Measurements from ENCODE around the gene NFYC.

Gene NFYC

DNA sequence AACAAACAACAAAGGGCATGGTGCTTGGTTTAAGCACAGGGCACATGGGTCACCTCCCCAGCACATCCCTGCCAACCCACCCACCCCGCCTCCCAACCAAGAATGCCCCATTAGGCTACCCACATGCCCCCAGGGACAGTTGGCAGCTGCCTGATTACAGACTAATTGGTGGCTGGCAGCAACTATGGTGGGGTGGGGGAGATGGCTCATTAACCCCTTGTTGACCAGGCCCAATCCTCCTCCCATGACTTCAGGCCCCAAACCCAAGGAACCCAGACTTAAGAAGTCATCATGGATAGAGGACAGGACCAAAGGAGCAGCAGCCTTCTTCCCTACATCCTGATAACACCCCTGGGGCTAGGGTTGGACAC is 27.4 kb upstream of the NFYC start:
- POLR2A ChIA-PET, result no interaction called here
- TF ChIP-seq CTCF (IDR thresholded peaks at IDR 0.05; ENCODE audit: control extremely low read depth, extremely low read depth, low read depth, missing control alignments), result no peak
- CTCF ChIA-PET, result interaction anchor here (1.0 to 2.6 kb wide), 2 partner anchors 9 to 24 kb away, joined by 3 to 4 read pairs; no protein-coding TSS in a partner anchor
- DNase-seq (ENCODE audit: extremely low spot score), result no peak

GRCh38 chr1:40664791-40665190 is 26.7 kb upstream of the NFYC start:
- DNase-seq (ENCODE audit: extremely low spot score), result no peak
- TF ChIP-seq CTCF (IDR thresholded peaks at IDR 0.05; ENCODE audit: control extremely low read depth, extremely low read depth, low read depth, missing control alignments), result no peak
- CTCF ChIA-PET, result interaction anchor here (0.9 to 2.6 kb wide), 8 partner anchors 9 to 109 kb away, joined by 3 to 4 read pairs (median 4); no protein-coding TSS in a partner anchor
- POLR2A ChIA-PET, result no interaction called here

- ChIA-PET POLR2A (no interaction called here), CTCF (interaction anchor here (0.9 to 4.9 kb wide), 8 partner anchors 9 to 109 kb away, joined by 3 to 34 read pairs (median 4); partner anchors contain the start of gene NFYC)
- peak; percentile 39 for TF ChIP-seq CTCF (IDR thresholded peaks at IDR 0.05; ENCODE audit: control extremely low read depth, extremely low read depth, low read depth, missing control alignments)
- peak; percentile 97 for DNase-seq (ENCODE audit: extremely low spot score)
Measured at GRCh38 chr1:40665335-40666171, 26.0 kb upstream of the NFYC start, which contains the start of gene RIMS3. TSS of gene RIMS3 (minus strand) at chr1:40665682. CDS start at chr1:40641925, 23,757 bp downstream.

DNA sequence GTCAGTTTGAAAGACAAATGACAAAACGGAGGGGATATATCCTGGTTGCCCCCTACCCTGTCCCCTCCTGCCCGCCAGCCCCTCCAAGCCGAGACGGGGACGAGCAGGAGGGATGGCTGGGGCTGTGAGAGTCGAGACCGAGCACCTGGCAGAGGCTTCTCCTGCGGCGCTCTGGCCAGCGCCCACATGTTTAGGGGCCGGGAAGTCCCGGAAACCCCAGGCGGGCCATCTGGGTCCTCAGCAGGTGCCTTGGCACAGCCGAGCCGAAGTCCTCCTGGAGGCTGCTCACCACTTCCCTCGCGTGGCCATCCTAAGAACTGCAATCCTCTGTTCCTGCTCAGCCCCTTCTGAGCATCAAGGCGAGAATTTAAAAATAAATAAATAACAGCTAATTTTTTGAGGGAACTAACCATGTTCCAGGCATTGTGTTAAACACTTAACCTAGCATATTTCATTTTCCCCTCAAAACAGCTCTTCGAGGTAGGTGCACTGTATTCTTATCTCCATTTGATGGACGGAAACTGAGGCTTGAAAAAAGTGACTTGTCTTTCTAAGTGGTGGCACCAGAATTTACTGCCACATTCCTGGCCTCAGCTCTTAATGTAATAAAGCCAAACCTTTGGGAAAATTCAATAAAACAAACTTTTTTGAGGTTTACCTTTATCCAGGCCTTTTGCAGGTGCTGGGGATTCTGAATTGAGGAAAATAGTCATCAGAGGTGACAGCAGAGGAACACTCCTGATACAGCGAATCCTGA is 22.6 kb upstream of the NFYC start:
- POLR2A ChIA-PET, result no interaction called here
- TF ChIP-seq CTCF (IDR thresholded peaks at IDR 0.05; ENCODE audit: control extremely low read depth, extremely low read depth, low read depth, missing control alignments), result peak; percentile 93
- DNase-seq (ENCODE audit: extremely low spot score), result peak; percentile 89
- CTCF ChIA-PET, result interaction anchor here (0.6 to 4.9 kb wide), 32 partner anchors 9 to 525 kb away, joined by 3 to 34 read pairs (median 4); partner anchors contain the start of gene NFYC

- TF ChIP-seq CTCF (IDR thresholded peaks at IDR 0.05; ENCODE audit: control extremely low read depth, extremely low read depth, low read depth, missing control alignments), result no peak
- CTCF ChIA-PET, result interaction anchor here (1.0 to 2.2 kb wide), 4 partner anchors 9 to 530 kb away, joined by 3 to 9 read pairs (median 3); no protein-coding TSS in a partner anchor
- POLR2A ChIA-PET, result no interaction called here
- no peak for DNase-seq (ENCODE audit: extremely low spot score)
Measured at GRCh38 chr1:40673452-40673851, 18.1 kb upstream of the NFYC start.

DNA sequence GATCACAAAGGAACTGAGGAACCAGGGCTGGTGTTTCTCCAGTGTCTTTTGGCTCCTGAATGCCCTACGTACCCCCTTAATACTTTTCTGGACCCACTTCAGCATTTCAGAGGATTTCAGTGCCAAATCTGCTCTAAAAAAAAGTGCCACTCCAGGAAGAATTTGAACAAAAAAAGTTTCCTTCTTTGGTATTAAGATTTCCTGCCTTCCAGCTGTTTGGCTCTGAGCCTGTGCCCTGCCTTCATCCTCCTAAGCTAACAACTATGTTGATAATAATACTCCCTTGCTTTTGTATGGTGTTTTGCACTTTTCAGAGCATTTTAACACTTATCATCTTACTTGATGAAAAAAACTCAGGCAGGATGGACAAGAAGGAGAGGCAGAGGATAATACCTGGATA is 15.0 kb upstream of the NFYC start:
- POLR2A ChIA-PET, result no interaction called here

More for the DNA sequence above, 15.0 kb upstream of the NFYC start:
- CTCF ChIA-PET, result interaction anchor here (1.0 to 3.3 kb wide), 3 partner anchors 7 to 16 kb away, joined by 4 to 25 read pairs (median 4); partner anchors contain the start of gene NFYC
- DNase-seq (ENCODE audit: extremely low spot score), result no peak
- no peak for TF ChIP-seq CTCF (IDR thresholded peaks at IDR 0.05; ENCODE audit: control extremely low read depth, extremely low read depth, low read depth, missing control alignments)

Measured in GM10248 (cell line).